ENCODE measurements around the gene STAG1.

GRCh38 chr3:136725468-136725867, 26.7 kb downstream of the STAG1 start:
- TF ChIP-seq CTCF (IDR thresholded peaks at IDR 0.05): no peak
- TF ChIP-seq POLR2A (IDR thresholded peaks at IDR 0.05): no peak

All from vagina (tissue), 2 donors.